Measurements from ENCODE around the gene EYS.

The EYS gene

GRCh38 chr6:64848467-64848866 lies 858.6 kb downstream of the EYS start:
- no peak for DNase-seq (ENCODE audit: low read depth, low spot score)
- in situ Hi-C loops (cut with HindIII; ENCODE audit: low sequenced_read_pairs) = no loop called here
- no peak for TF ChIP-seq CTCF (IDR thresholded peaks at IDR 0.05; ENCODE audit: low read depth, low read length)
- H3K4me3 ChIP-seq (ENCODE audit: low read depth, low read length) = no peak overlapping the region

- in situ Hi-C loops (cut with HindIII; ENCODE audit: low sequenced_read_pairs) = no loop called here
- no peak for DNase-seq (ENCODE audit: low read depth, low spot score)
- no peak for TF ChIP-seq CTCF (IDR thresholded peaks at IDR 0.05; ENCODE audit: low read depth, low read length)
- H3K4me3 ChIP-seq (ENCODE audit: low read depth, low read length) = no peak overlapping the region
Measured at GRCh38 chr6:64847396-64847795, 859.6 kb downstream of the EYS start.

GRCh38 chr6:64838726-64839125 lies 868.3 kb downstream of the EYS start:
- no peak for DNase-seq (ENCODE audit: low read depth, low spot score)
- in situ Hi-C loops (cut with HindIII; ENCODE audit: low sequenced_read_pairs) = no loop called here
- H3K4me3 ChIP-seq (ENCODE audit: low read depth, low read length) = no peak overlapping the region
- no peak for TF ChIP-seq CTCF (IDR thresholded peaks at IDR 0.05; ENCODE audit: low read depth, low read length)

- no peak overlapping the region for H3K4me3 ChIP-seq (ENCODE audit: low read depth, low read length)
- TF ChIP-seq CTCF (IDR thresholded peaks at IDR 0.05; ENCODE audit: low read depth, low read length) = no peak
- in situ Hi-C loops (cut with HindIII; ENCODE audit: low sequenced_read_pairs) = no loop called here
- DNase-seq (ENCODE audit: low read depth, low spot score) = no peak
Measured at GRCh38 chr6:64831680-64832079, 875.3 kb downstream of the EYS start.

- H3K4me3 ChIP-seq (ENCODE audit: low read depth, low read length) = no peak overlapping the region
- in situ Hi-C loops (cut with HindIII; ENCODE audit: low sequenced_read_pairs) = no loop called here
- no peak for TF ChIP-seq CTCF (IDR thresholded peaks at IDR 0.05; ENCODE audit: low read depth, low read length)
Measured at GRCh38 chr6:64817525-64817924, 889.5 kb downstream of the EYS start.

GRCh38 chr6:64815718-64816117 lies 891.3 kb downstream of the EYS start:
- in situ Hi-C loops (cut with HindIII; ENCODE audit: low sequenced_read_pairs) = no loop called here
- no peak overlapping the region for H3K4me3 ChIP-seq (ENCODE audit: low read depth, low read length)
- peak; percentile 9 for DNase-seq (ENCODE audit: low read depth, low spot score)

More at GRCh38 chr6:64817525-64817924, 889.5 kb downstream of the EYS start:
- no peak for DNase-seq (ENCODE audit: low read depth, low spot score)

More at GRCh38 chr6:64815718-64816117, 891.3 kb downstream of the EYS start:
- no peak for TF ChIP-seq CTCF (IDR thresholded peaks at IDR 0.05; ENCODE audit: low read depth, low read length)
